ENCODE results near the gene APOA1.

APOA1 gene

DNA sequence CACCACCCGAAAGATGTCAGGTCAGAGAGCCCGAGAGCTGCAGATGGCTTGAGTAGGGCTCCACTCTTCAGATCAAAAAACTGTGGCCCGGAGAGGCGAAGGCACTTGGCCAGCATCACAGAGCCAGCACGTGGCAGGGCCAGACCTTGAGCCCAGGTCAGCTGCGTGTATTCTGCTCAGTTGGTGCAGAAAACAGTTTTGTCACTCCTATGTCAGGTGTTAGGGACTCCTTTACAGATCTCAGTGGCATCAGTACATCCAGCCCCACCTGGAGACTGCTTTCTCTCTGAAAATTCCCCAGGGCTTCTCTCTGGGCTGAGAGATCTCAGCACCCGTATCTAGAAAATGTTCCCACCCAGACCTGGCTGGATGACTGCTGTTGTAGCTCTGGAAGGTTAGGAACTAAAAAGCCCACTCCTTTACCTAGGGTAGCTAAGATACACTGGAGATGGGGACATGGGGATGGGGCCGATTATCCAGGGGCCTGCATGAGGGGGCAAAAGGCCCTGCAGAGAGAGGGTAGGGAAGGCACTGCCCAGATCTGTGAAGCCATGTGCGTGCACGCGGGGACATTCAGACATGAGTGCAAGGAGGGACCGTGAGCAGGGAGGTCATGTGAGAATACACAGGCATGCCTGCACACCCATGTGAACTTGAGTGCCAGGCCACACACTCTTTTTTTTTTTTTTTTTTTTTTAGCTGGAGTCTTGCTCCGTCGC is 3.4 kb downstream of the APOA1 start:
- no peak for DNase-seq (ENCODE audit: low read depth)

DNA sequence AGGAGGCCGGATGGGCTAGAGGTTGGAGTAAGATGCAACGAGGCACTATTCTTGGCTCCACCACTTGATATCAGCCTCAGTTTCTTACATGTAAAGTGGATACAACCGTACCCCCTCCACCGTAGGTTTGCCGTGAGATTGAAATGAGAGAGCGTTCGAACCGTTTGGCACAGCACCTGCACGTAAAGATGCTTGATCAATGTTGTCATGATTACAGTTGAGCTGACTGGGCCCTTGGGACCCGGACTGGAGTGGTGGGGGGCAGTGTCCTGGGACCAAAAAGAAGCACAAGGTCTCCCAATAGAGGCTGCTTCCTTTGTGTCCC is 4.0 kb downstream of the APOA1 start:
- no peak for DNase-seq (ENCODE audit: low read depth)

DNA sequence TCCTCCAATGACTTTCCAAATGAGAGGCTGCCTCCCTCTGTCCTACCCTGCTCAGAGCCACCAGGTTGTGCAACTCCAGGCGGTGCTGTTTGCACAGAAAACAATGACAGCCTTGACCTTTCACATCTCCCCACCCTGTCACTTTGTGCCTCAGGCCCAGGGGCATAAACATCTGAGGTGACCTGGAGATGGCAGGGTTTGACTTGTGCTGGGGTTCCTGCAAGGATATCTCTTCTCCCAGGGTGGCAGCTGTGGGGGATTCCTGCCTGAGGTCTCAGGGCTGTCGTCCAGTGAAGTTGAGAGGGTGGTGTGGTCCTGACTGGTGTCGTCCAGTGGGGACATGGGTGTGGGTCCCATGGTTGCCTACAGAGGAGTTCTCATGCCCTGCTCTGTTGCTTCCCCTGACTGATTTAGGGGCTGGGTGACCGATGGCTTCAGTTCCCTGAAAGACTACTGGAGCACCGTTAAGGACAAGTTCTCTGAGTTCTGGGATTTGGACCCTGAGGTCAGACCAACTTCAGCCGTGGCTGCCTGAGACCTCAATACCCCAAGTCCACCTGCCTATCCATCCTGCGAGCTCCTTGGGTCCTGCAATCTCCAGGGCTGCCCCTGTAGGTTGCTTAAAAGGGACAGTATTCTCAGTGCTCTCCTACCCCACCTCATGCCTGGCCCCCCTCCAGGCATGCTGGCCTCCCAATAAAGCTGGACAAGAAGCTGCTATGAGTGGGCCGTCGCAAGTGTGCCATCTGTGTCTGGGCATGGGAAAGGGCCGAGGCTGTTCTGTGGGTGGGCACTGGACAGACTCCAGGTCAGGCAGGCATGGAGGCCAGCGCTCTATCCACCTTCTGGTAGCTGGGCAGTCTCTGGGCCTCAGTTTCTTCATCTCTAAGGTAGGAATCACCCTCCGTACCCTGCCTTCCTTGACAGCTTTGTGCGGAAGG is 4.8 kb downstream of the APOA1 start:
- no peak for DNase-seq (ENCODE audit: low read depth)

DNA sequence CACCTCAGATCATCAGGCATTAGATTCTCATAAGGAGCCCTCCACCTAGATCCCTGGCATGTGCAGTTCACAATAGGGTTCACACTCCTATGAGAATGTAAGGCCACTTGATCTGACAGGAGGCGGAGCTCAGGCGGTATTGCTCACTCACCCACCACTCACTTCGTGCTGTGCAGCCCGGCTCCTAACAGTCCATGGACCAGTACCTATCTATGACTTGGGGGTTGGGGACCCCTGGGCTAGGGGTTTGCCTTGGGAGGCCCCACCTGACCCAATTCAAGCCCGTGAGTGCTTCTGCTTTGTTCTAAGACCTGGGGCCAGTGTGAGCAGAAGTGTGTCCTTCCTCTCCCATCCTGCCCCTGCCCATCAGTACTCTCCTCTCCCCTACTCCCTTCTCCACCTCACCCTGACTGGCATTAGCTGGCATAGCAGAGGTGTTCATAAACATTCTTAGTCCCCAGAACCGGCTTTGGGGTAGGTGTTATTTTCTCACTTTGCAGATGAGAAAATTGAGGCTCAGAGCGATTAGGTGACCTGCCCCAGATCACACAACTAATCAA is 5.6 kb downstream of the APOA1 start:
- no peak for DNase-seq (ENCODE audit: low read depth)

DNA sequence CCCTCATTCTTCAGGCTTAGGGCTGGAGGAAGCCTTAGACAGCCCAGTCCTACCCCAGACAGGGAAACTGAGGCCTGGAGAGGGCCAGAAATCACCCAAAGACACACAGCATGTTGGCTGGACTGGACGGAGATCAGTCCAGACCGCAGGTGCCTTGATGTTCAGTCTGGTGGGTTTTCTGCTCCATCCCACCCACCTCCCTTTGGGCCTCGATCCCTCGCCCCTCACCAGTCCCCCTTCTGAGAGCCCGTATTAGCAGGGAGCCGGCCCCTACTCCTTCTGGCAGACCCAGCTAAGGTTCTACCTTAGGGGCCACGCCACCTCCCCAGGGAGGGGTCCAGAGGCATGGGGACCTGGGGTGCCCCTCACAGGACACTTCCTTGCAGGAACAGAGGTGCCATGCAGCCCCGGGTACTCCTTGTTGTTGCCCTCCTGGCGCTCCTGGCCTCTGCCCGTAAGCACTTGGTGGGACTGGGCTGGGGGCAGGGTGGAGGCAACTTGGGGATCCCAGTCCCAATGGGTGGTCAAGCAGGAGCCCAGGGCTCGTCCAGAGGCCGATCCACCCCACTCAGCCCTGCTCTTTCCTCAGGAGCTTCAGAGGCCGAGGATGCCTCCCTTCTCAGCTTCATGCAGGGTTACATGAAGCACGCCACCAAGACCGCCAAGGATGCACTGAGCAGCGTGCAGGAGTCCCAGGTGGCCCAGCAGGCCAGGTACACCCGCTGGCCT is 7.1 kb downstream of the APOA1 start:
- DNase-seq (ENCODE audit: low read depth): no peak

DNA sequence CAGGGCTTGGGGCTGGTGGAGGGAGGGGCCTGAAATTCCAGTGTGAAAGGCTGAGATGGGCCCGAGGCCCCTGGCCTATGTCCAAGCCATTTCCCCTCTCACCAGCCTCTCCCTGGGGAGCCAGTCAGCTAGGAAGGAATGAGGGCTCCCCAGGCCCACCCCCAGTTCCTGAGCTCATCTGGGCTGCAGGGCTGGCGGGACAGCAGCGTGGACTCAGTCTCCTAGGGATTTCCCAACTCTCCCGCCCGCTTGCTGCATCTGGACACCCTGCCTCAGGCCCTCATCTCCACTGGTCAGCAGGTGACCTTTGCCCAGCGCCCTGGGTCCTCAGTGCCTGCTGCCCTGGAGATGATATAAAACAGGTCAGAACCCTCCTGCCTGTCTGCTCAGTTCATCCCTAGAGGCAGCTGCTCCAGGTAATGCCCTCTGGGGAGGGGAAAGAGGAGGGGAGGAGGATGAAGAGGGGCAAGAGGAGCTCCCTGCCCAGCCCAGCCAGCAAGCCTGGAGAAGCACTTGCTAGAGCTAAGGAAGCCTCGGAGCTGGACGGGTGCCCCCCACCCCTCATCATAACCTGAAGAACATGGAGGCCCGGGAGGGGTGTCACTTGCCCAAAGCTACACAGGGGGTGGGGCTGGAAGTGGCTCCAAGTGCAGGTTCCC is 7.8 kb downstream of the APOA1 start, which contains the start of gene APOC3:
TSS of gene APOC3 (plus strand) at position 383 of the 659 bp plus-strand sequence. CDS start 676 bp downstream, outside the sequence.
- DNase-seq (ENCODE audit: low read depth): no peak

DNA sequence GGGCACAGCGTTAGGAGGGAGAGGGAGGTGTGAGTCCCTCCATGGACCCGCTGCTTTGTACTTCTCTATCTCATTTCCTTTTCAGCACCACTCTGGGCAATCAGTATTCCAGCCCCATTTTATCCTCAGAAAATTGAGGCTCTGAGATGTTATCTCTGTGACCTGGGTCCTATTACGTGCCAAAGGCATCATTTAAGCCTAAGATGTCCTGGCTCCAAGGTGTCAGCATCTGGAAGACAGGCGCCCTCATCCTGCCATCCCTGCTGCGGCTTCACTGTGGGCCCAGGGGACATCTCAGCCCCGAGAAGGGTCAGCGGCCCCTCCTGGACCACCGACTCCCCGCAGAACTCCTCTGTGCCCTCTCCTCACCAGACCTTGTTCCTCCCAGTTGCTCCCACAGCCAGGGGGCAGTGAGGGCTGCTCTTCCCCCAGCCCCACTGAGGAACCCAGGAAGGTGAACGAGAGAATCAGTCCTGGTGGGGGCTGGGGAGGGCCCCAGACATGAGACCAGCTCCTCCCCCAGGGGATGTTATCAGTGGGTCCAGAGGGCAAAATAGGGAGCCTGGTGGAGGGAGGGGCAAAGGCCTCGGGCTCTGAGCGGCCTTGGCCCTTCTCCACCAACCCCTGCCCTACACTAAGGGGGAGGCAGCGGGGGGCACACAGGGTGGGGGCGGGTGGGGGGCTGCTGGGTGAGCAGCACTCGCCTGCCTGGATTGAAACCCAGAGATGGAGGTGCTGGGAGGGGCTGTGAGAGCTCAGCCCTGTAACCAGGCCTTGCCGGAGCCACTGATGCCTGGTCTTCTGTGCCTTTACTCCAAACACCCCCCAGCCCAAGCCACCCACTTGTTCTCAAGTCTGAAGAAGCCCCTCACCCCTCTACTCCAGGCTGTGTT is 8.5 kb downstream of the APOA1 start:
- no peak for DNase-seq (ENCODE audit: low read depth)

DNA sequence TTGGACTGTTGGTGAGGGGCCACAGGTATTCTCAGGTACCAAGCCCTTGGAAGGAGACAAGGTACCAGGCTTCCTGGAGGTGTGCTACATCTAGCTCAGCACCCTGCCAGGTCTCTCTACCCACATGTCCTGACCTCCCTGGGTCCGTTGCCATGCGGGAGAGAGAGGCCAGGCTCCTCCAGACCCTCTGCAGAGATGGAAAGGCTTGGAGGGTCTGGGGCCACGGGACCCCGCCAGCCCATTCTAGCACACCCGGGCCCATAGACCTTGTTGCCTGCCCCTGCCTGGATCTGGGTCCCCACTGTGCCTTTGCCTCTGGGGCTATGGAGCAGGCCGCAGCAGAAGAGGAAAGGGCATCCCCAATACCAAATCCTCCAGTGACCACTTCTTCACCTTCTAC is 10.0 kb downstream of the APOA1 start:
- no peak for DNase-seq (ENCODE audit: low read depth)

DNA sequence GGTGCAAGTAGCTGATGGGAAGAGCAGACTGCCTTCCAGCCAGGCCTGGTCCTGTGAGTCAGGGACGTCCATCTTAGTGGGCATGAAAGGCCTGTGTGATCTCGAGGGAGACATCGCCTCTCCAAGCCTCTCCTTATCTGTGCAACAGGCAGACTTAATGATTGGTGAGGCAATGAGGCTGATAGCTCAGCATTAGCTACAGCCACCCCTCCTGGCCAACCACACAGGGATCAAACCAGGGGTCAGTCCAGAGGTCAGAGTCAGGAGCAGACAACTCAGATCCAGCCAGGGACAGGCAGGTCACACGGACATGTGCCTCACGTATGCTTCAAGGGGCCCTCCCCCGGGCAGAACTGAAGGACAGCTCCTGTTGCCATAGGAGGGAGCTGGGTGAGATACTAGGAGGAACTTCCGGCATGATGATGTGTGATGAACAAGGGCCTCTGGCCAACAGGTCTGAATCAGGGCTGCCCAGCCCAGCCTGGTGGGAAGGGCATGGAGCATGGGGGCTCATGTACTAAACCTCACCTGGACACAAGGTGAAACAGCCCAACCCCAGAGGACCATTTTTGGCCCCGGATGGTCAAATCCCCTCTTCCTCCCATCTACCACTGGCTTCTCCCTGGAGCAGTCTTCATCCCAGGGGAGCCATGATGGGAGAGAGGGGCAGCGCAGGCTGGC is 10.5 kb downstream of the APOA1 start:
- no peak for DNase-seq (ENCODE audit: low read depth)

DNA sequence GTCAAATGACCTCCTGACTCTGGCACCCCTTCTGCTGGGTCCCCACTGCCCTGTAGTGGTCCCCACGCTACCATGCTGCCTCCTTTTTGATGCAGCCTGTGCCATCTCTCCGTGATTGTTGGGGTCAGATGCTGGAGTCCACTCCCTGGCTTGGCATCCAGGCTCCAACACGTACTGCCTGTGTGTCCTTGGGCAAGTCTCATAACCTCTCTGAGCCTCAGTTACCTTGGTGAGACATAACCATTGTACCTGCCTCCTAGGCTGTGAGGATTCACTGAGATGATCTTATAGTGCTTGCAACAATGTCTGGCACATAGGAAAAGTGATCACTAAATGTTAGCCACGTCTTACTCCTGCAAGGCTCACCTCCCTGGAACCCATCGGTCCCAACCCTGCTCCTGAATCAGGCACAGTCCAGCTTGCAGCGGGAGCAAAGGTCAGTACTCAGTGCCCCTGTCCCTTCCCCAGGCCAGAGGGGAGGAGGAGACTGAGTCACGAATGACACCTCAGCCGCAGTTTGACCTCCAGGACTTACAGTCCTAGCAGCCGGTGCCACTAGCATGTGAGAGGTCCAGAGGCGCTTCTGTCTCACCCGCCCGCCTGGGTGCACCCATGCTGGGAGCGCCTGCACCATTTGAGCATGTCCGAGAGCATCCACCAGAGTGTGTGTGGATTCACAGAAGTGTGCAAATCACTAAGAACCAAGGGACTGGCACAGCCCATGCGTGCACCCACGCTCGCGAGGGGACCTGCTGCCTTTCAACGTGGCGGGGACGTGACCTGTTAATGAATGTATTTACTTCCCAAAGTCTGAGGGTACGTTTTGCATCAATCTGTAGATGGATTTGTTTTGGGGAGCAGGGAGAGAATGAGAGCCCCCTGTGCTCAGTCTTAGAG is 11.3 kb downstream of the APOA1 start:
- no peak for DNase-seq (ENCODE audit: low read depth)

DNA sequence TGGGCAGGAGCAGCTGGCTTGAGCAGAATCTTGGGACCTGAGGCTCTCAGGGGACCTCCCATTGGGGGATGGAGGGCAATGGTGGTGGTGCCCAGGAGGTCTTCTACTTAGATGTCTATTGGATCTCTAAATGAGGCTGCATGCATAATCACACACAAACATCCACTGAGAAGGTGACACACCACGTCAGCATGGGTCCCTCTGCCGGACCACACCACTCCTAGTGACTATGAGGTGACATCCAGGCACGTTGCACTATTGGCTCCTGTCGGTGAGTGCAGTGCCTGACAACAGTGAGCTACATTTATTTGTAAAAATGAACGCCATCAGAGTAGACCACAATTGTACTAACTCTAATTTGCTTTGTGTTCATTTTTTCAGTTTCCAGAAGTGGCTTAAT is 12.0 kb downstream of the APOA1 start:
- no peak for DNase-seq (ENCODE audit: low read depth)

DNA sequence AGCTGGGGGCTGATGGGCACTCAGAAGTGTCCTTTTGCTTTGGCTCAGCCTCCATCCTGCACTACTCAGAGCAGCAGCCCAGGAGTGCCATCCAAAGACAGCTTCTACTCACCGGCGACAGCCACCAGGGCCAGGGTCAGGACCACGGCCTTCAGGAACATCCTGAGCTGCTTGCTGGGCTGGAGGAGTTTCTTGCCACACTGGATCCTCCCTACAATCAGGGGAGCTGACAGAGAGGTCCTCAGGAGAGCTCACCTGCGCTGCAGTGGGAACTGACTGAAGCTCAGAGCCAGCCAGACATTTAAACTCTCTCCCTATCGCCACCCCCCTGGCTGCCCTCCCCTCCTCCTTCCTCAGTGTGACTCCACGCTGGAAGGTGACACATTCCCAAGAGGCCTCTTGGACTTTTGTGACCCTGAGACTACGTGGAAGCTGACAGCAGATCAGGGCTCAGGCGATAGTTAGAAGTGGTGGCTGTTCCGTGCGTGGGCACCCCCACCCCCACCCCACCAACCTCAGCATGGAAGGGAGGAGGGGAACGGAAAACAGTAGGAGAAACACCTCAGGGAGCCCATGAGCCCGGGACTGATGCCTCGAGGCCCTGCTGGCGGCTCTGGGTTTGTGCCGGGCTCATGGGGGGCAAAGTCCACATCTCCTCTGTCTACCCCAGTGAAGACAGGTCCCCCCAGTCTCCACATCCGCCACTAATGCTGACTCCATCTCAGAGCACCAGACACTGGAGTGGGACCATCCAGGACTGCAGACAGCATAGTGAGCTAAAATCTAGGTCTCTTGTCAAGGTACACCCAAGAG is 14.2 kb downstream of the APOA1 start, which contains the start of gene APOA4:
TSS of gene APOA4 (minus strand) at position 274 of the 813 bp plus-strand sequence. CDS start at position 161, 113 bp downstream.
- DNase-seq (ENCODE audit: low read depth): no peak

DNA sequence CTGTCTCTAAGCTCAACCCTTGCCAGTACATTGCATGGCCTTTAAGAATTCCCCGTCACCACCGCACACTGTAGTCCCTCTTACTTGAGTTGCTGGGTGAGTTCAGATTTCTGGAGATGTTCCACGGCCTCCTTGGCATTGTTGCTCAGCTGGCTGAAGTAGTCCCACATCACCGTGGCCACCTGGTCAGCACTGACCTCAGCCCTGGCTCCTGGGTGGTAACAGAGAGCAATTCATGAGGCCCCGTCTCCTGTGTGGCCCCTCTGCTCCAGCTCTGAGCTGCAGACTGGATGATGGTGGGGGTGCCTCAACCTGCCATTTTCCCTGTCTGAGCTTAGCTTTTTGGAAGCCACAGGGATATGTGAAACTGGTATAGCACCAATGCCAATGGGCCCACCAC is 14.8 kb downstream of the APOA1 start:
- DNase-seq (ENCODE audit: low read depth): no peak

DNA sequence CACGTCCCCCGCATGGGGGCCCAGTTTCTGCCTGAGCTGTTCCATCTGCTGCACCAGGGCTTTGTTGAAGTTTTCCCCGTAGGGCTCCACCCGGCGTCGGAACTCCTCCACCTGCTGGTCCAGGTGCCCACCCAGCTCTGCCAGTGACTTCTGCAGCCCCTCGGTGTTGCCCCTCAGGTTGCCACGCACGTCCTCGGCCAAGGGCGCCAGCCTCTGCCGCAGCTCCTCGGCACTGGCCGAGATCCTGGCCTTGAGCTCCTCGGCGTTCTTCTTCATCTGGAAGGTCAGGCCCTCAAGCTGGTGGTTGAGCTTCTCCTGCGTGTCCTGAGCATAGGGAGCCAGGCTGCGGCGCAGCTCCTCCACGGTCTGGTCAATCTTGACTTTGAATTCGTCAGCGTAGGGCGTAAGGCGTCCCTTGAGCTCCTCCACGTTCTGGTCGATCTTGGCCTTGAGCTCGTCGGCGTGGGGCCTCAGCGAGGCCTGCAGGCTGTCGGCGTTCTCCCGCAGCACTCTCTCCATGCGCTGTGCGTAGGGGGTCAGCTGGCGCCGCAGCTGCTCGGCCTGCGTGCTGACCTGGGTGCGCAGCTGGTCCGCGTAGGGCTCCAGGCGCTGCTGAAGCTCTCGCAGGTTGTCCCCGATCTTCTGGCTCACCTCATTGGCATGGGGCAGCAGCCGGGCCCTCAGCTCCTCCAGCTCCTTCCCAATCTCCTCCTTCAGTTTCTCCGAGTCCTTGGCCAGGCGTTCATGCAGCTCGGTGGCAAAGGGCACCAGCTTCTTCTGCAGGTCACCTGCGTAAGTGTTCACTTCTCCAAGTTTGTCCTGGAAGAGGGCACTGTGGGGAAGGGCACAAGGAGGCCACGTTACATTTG is 16.1 kb downstream of the APOA1 start:
- DNase-seq (ENCODE audit: low read depth): no peak

DNA sequence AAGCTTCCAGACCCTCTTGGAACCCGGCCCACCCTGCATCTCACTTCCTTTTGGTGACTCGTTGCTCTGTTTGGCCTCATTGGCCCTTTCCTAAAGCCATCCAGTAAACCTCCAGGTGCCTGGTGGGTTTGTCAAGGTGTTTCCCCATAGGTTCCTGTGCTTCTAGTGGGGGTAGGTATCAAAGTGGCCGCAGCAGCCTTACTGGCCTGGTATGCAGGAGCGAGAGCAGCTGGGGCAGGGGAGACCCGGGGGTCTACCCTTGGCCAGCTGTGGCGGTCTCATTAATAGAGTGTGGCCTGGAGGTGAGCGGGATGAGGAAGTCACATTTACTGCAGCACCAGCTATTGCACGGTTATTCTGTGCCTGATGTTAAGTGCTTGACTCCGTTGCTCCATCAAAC is 18.4 kb downstream of the APOA1 start:
- DNase-seq (ENCODE audit: low read depth): no peak

DNA sequence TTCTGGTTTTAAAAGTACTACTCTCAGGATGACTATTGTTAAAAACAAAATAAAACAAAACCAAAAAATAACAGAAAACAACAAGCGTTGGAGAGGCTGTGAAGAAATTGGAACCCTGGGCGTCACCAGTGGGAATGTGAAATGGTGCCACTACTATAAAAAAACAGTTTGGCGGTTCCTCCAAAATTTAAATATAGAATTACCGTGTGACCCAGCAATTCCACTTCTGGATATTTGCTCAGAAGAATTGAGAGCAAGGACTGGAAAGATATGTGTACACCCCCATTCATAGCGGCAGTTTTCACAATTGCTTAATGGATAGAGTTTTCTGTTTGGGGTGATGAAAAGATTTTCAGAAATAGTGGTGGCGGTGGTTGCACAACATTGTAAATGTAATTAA is 22.9 kb downstream of the APOA1 start:
- DNase-seq (ENCODE audit: low read depth): no peak

Measured in stimulated activated CD8-positive, alpha-beta memory T cell treated with anti-CD3 and anti-CD28 coated beads, Interleukin-15, amount 100 ng/mL, for 24 hours (primary cell).